GM19193 (cell line): Measurements from ENCODE around the gene ATXN1.

Source experiments
- POLR2A ChIP-seq: IDR thresholded peaks from 4 replicates; pipeline ENCODE4 v1.6.1; 2011; ENCODE audit not compliant: insufficient read depth, insufficient read length; ENCODE audit errors: extremely low read depth

The ATXN1 gene

GRCh38 chr6:16336056-16336818 is 425.0 kb downstream of the ATXN1 start:
- no peak for TF ChIP-seq POLR2A

GRCh38 chr6:16335176-16335575 is 426.1 kb downstream of the ATXN1 start:
- no peak for TF ChIP-seq POLR2A

DNA sequence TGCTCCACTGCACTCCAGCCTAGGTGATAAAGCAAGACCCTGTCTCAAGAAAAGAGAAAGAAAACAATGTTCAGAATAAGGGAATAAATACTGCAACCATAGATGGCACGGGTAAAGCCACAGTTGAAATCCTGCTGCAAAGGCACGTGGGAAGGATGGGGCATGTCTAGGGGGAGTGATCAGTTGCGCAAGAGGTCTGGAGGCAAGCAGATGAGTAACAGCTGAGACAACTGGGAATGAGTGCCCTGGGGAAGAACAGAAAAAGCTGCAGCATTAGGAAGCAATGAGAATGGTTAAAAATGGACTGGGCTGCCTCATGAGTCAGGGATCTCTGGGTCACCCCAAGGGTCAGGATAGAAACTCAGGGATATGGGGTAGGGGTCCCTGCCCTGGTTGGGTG is 426.6 kb downstream of the ATXN1 start:
- TF ChIP-seq POLR2A: no peak

DNA sequence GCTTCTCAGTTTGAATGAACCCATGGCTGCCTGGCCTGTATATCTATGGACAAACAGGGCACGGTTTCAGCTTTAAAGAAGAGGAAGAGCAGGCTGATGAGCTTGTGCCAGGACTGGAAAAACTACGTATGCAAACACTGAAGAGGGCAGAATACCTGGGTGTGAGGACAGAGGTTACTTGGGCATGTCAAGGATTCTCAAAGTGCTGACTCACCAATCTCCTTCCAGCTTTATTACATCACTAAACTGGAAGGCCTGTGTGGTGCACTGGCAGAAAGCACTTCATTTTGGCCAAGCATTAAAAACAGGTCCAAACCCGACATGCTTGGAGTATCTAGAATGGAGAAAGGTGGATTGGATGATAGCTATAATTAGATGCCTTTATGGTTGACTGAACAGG is 427.7 kb downstream of the ATXN1 start:
- TF ChIP-seq POLR2A: no peak

GRCh38 chr6:16332175-16332542 is 429.1 kb downstream of the ATXN1 start:
- no peak for TF ChIP-seq POLR2A

DNA sequence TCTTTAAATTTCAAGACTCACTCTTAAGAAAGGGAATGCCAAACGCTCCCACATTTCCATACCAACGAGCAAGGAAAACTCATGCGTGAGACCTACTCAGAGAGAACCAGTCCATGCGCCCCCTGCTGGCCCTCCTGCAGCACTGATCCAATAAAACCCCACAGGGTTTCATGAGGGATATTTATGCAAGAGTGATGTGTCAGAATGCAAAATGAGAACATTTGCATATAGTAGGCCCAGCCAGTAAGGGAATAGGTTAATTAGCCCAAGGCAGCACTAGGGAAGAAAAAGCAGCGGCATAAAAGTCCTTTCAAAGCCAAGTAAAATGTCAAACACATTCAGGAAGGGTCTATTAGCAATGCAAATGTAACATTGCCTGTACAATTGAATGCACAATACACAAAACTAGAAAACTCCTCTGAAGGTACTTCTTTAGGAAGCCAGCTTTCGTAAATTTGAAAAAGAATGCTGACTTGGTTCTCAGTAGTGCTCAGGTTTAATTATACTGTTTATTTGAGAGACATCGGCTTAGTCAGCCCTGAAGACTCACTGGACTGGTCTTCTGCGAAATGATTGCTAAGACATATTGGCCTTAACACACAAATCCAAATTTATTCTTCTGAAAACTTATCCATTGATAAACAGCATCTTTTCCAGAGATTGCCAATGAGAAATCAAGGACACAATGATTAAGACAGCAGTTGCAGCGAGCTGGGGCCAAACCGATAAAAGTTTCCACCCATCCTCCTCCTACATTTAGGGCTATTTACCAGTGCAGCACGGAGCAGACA is 429.7 kb downstream of the ATXN1 start:
- TF ChIP-seq POLR2A: no peak

DNA sequence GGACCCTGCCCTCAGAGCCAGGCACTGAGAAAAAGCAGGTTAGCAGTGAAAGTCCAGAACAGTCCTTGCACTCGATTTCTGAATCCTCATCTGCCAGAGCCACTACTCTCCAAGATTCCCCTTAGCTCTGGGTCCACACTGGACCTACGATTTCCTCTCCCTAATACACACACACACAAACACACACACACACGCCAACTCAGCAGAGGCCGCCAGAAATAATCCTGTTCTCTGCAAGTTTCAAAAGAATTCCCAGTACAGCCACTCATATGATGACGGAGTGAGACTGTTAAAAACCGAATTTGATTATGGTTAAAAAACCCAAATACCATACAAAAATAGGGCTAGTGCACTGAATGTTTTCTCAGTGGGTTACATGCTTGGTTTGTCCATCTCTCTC is 432.0 kb downstream of the ATXN1 start:
- TF ChIP-seq POLR2A: no peak

GRCh38 chr6:16327777-16328325 is 433.4 kb downstream of the ATXN1 start:
- no peak for TF ChIP-seq POLR2A

DNA sequence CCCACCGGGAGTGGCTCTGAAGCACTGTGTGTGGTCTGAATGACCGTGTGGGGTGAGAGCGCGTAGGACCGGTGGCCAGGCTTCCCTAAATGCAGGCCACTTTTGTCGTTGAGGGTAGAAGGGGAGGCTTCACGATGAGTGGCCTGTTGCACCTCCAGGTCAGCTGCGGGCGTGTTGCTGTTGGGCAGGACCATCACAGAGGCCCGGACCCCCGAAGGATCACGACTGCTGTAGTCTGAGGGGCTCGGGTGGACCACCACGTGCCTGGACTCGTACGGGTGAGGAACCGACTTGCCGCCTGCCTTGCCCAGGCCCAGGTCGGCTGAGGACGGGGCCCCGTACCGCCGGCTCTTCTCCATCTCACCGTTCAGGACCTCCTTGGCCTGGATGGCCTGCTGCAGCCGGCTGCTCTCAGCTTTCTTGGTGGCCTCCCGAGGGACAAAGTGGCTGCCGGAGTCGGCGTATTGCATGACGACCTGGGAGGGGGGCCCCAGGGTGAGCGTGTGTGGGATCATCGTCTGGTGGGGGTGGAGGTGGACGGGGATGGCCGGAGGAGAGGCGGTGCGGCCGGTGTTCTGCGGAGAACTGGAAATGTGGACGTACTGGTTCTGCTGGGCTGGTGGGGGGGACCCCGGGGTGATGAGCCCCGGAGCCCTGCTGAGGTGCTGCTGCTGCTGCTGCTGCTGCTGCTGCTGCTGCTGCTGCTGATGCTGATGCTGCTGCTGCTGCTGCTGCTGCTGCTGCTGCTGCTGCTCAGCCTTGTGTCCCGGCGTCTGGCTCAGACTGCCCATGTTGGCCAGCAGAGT is 434.1 kb downstream of the ATXN1 start:
- TF ChIP-seq POLR2A: no peak

DNA sequence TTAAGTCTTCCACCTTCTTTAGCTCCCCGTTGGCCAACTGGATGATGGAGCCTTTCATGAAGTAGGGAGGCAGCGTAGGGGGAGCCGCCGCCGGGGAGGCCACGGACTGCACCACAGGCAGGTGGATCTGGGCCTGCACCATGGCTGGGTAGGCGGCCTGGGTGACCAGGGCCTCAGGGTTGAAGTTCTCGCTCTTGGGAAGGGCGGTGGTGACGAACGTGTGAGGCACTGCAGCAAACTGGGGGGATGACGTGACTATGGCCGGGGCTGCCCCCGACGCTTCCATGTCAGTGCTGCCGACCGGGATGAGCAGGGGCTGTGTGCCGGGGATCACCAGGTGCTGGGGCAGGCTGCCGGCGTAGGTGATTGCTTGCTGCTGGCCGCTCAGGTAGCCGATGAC is 434.7 kb downstream of the ATXN1 start:
- TF ChIP-seq POLR2A: no peak

- no peak for TF ChIP-seq POLR2A
These were observed 436.5 kb downstream of the ATXN1 start for GRCh38 chr6:16324606-16325225.

- TF ChIP-seq POLR2A: no peak
These were observed 437.1 kb downstream of the ATXN1 start for GRCh38 chr6:16324184-16324583.

GRCh38 chr6:16322666-16323312 is 438.5 kb downstream of the ATXN1 start:
- TF ChIP-seq POLR2A: no peak

DNA sequence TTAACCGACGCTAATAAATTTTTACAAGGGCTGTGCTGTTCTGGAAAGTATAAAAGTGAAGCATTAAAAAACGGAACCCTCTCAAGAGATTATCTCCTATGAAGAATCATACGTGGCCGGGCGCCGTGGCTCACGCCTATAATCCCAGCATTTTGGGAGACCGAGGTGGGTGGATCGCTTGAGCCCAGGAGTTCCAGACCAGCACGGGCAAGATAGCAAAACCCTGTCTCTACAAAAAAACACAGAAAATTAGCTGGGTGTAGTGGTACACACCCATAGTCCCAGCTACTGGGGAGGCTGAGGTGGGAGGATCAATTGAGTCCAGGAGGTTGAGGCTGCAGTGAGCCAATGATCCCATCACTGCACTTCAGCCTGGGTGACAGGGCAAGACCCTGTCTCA is 439.4 kb downstream of the ATXN1 start:
- TF ChIP-seq POLR2A: no peak
